Measurements from ENCODE around the gene KITLG.

DNA sequence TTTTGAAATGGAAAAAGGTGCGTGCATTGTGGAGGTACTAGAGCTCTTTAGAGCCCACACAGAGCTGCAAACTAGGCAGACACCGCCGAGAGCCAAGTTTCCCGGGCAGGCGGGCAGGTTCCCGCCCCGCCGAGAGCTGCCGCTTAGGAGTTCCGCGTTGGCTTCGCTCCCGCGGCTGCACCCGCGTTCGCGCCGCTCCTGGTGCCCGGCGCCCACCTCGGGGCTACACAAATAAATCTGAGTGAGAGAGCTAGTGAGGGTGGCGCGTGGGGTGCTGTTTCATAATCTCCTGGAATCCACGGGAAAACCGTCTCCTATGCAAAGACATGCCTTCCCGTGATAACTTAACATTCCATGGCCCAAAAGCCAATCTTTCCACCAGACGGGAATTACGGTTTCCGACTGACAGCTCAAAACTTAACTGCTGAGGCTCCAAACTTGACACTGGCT, 645 bp downstream of the KITLG start:
- TF ChIP-seq, protein P1, sequence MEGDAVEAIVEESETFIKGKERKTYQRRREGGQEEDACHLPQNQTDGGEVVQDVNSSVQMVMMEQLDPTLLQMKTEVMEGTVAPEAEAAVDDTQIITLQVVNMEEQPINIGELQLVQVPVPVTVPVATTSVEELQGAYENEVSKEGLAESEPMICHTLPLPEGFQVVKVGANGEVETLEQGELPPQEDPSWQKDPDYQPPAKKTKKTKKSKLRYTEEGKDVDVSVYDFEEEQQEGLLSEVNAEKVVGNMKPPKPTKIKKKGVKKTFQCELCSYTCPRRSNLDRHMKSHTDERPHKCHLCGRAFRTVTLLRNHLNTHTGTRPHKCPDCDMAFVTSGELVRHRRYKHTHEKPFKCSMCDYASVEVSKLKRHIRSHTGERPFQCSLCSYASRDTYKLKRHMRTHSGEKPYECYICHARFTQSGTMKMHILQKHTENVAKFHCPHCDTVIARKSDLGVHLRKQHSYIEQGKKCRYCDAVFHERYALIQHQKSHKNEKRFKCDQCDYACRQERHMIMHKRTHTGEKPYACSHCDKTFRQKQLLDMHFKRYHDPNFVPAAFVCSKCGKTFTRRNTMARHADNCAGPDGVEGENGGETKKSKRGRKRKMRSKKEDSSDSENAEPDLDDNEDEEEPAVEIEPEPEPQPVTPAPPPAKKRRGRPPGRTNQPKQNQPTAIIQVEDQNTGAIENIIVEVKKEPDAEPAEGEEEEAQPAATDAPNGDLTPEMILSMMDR (IDR thresholded peaks at IDR 0.05; ENCODE audit: poor library complexity), result no peak
- TF ChIP-seq EZH2 (IDR thresholded peaks at IDR 0.05; ENCODE audit: borderline replicate concordance) (no peak), EZH2phosphoT487 (IDR thresholded peaks at IDR 0.05; ENCODE audit: low read depth, severe bottlenecking, unreplicated experiment) (no peak)
